ENCODE results near the gene AFMID. TPM values are rescaled to one million over a fixed set of nuclear protein-coding genes. Genes with fewer than 3 reads are reported as not detected.

Gene AFMID
- total RNA-seq, 2 donors from 2014 or later = 18.8 to 44.0 TPM

GRCh38 chr17:78140169-78141051 is 46.8 kb upstream of the AFMID start:
- H3K27me3 ChIP-seq (replicated peaks; ENCODE audit: insufficient read depth) = no peaks in the 10 kb centered on the region
- no peaks in the 10 kb centered on the region for H3K36me3 ChIP-seq
- ATAC-seq (ENCODE audit: insufficient number of reproducible peaks, low FRiP score, low read depth) (no peak), DNase-seq (ENCODE audit: low spot score) (peak; percentile 48)
- H3K4me3 ChIP-seq = no peak overlapping the region
- TF ChIP-seq CTCF (IDR thresholded peaks at IDR 0.05) = no peak
- H3K4me1 ChIP-seq (ENCODE audit: control insufficient read depth in 1 of 2, low read depth in 2 of 2) = peaks cover 15 to 18% of the 10 kb centered on the region in 2 donors
- no peak overlapping the region for H3K27ac ChIP-seq
- no peaks in the 10 kb centered on the region for H3K9me3 ChIP-seq

- H3K27me3 ChIP-seq (replicated peaks; ENCODE audit: insufficient read depth) = no peaks in the 10 kb centered on the region
- no peaks in the 10 kb centered on the region for H3K36me3 ChIP-seq
- no peak for TF ChIP-seq CTCF (IDR thresholded peaks at IDR 0.05)
- DNase-seq (ENCODE audit: low spot score) (no peak), ATAC-seq (ENCODE audit: insufficient number of reproducible peaks, low FRiP score, low read depth) (no peak)
- H3K9me3 ChIP-seq = no peaks in the 10 kb centered on the region
- H3K27ac ChIP-seq = no peak overlapping the region
- H3K4me1 ChIP-seq (ENCODE audit: control insufficient read depth in 1 of 2, low read depth in 2 of 2) = peaks cover 15 to 19% of the 10 kb centered on the region in 2 donors
- H3K4me3 ChIP-seq = no peak overlapping the region
These were observed 45.6 kb upstream of the AFMID start for GRCh38 chr17:78141437-78142118.

GRCh38 chr17:78142119-78142861 is 44.9 kb upstream of the AFMID start:
- TF ChIP-seq CTCF (IDR thresholded peaks at IDR 0.05) = no peak
- no peak for DNase-seq (ENCODE audit: low spot score)
- Histone ChIP-seq H3K4me3 (no peak overlapping the region), H3K36me3 (no peaks in the 10 kb centered on the region), H3K27ac (no peak overlapping the region), H3K27me3 (replicated peaks; ENCODE audit: insufficient read depth) (no peaks in the 10 kb centered on the region), H3K4me1 (ENCODE audit: control insufficient read depth in 1 of 2, low read depth in 2 of 2) (peaks cover 15 to 19% of the 10 kb centered on the region in 2 donors), H3K9me3 (no peaks in the 10 kb centered on the region)
- no peak for ATAC-seq (ENCODE audit: insufficient number of reproducible peaks, low FRiP score, low read depth)

- Histone ChIP-seq H3K27ac (no peak overlapping the region), H3K27me3 (replicated peaks; ENCODE audit: insufficient read depth) (no peaks in the 10 kb centered on the region), H3K4me1 (ENCODE audit: control insufficient read depth in 1 of 2, low read depth in 2 of 2) (peaks cover 15 to 19% of the 10 kb centered on the region in 2 donors), H3K9me3 (no peaks in the 10 kb centered on the region), H3K36me3 (no peaks in the 10 kb centered on the region), H3K4me3 (no peak overlapping the region)
- no peak for ATAC-seq (ENCODE audit: insufficient number of reproducible peaks, low FRiP score, low read depth)
- no peak for TF ChIP-seq CTCF (IDR thresholded peaks at IDR 0.05)
- no peak for DNase-seq (ENCODE audit: low spot score)
These were observed 43.7 kb upstream of the AFMID start for GRCh38 chr17:78143214-78144146.
